Panc1 (cell line): Measurements from ENCODE around the gene GALNT10. TPM values are rescaled to one million over a fixed set of nuclear protein-coding genes. Genes with fewer than 3 reads are reported as not detected.

Source experiments
- ATAC-seq: fragments of 200-7000 bp; cut with Tn5 transposase; 2 replicates; pipeline ENCODE4 v1.9.1; 2020; ENCODE audit warnings: mild to moderate bottlenecking, moderate library complexity
- BruUV-seq: library from RNA; stranded (reverse); fragments of 400-500 nt; replicated peaks from 2 replicates; lab custom pipeline; 2021; lab: Mats Ljungman, UMichigan
- CTCF ChIA-PET: fragments of 300-600 bp; sonication (Branson Sonifier 250); formaldehyde crosslinking; loops from one replicate; lab custom pipeline; 2022; ENCODE audit warnings: antibody characterized with exemption; lab: Charles Lee
- POLR2A ChIA-PET: fragments of 300-600 bp; sonication (Branson Sonifier 250); formaldehyde crosslinking; loops from one replicate; lab custom pipeline; 2022; ENCODE audit warnings: antibody characterized with exemption; lab: Charles Lee
- DNase-seq: peaks from one replicate; pipeline ENCODE4 v3.0.0-alpha.2; 2010; ENCODE audit warnings: low read depth, low spot score
- H3K27ac ChIP-seq: 2 replicates; pipeline ENCODE4 v1.5.1; 2011; ENCODE audit warnings: mild to moderate bottlenecking, low read length, inconsistent platforms
- H3K27me3 ChIP-seq: fragments of 200-500 bp; sonication (Bioruptor generic); 2 replicates; pipeline ENCODE4 v1.6.0; 2014; ENCODE audit warnings: low read length, inconsistent platforms; ENCODE audit not compliant: control insufficient read depth, insufficient read depth
- H3K36me3 ChIP-seq: fragments of 200-500 bp; sonication (Bioruptor generic); 2 replicates; pipeline ENCODE4 v1.5.1; 2014; ENCODE audit warnings: inconsistent platforms, mild to moderate bottlenecking, low read length, moderate library complexity; ENCODE audit not compliant: control insufficient read depth, insufficient read depth
- H3K4me1 ChIP-seq: 2 replicates; pipeline ENCODE4 v1.5.1; 2011; ENCODE audit warnings: inconsistent platforms, mild to moderate bottlenecking, low read length, moderate library complexity; ENCODE audit not compliant: control insufficient read depth, insufficient read depth
- H3K4me3 ChIP-seq, 2 experiments: 2 replicates each; pipeline ENCODE4 v1.5.1; 2011 to 2012; ENCODE audit warnings: low read depth in 2 of 2, low read length in 2 of 2, mild to moderate bottlenecking in 2 of 2, inconsistent platforms in 1 of 2, moderate library complexity in 1 of 2
- H3K9me3 ChIP-seq: fragments of 200-500 bp; sonication (Bioruptor generic); 2 replicates; pipeline ENCODE4 v1.5.1; 2014; ENCODE audit warnings: low read depth, mild to moderate bottlenecking, inconsistent platforms, low read length, moderate library complexity; ENCODE audit not compliant: control insufficient read depth, insufficient read depth
- CTCF ChIP-seq: fragments of 450-650 bp; IDR thresholded peaks from 2 replicates; pipeline ENCODE4 v1.5.1; 2017; ENCODE audit warnings: mild to moderate bottlenecking
- POLR2AphosphoS5 ChIP-seq: IDR thresholded peaks from 2 replicates; pipeline ENCODE4 v1.6.1; 2012; ENCODE audit warnings: mild to moderate bottlenecking, low read depth, low read length, moderate library complexity
- SIN3A ChIP-seq: IDR thresholded peaks from 2 replicates; pipeline ENCODE4 v1.6.1; 2012; ENCODE audit warnings: low read depth, mild to moderate bottlenecking, low read length, moderate library complexity, borderline replicate concordance; ENCODE audit not compliant: insufficient read depth
- TCF7L2 ChIP-seq: IDR thresholded peaks from 2 replicates; pipeline ENCODE4 v1.6.1; 2011; ENCODE audit warnings: mild to moderate bottlenecking, low read depth, low read length, inconsistent platforms
- in situ Hi-C: cut with HindIII; loops from 2 replicates; pipeline ENCODE4 v1.10.0; 2016; ENCODE audit warnings: low sequenced_read_pairs, low pct_unique_long_range_greater_than_20kb
- intact Hi-C: fragments of 100-400 bp; cut with micrococcal nuclease; formaldehyde crosslinking; loops from one replicate; pipeline ENCODE4 v1.10.0; 2022; ENCODE audit not compliant: unreplicated experiment
- total RNA-seq: library from RNA; stranded (reverse); gene quantifications from one replicate; pipeline ENCODE4 v1.2.1, GENCODE V29; 2021; ENCODE audit not compliant: unreplicated experiment
- TF ChIP-seq, protein P1 (sequence below), 2 experiments: IDR thresholded peaks; 2 replicates each; pipeline ENCODE4 v1.6.1; 2011 to 2012; ENCODE audit warnings: low read depth in 2 of 2, control low read depth in 1 of 2, low read length in 1 of 2, mild to moderate bottlenecking in 1 of 2, moderate library complexity in 1 of 2; ENCODE audit not compliant: insufficient read depth in 1 of 2

The GALNT10 gene
- total RNA-seq, 1 experiment from 2014 or later: 50.5 TPM

DNA sequence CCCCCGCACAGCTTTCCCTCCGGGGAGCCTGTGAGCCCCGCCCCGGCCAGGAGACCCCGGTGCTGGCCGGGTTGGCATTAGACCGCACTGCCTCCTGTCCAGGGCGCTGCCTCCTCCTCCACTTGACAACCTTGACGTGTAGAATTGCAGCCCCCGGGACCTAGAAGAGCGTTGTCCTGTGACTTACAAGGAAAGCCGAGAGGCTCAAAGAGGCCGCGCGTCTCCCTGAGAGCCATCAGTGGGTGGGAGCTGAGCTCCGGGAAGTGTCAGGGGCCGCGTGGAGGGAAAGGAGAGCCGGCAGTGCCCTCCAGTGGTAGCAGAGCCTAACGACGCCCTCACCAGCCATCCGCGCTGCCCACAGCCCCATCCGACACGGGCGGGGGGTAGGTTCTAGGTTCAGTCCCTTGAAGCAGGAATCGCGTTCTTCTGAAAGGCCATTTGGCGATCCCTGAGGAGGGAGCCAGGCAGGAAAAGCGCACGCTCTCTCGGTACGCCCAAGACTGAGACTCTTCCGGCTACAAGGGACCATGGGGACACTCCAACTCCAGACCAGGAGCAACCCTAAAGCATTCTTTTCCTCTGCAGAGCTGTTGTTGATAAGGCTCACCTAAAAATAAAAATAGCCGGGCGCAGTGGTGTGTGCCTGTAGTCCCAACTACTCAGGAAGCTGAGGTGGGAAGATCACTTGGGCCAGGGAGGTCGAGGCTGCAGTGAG, 214.7 kb downstream of the GALNT10 start:
- POLR2A ChIA-PET: no interaction called here
- H3K4me3 ChIP-seq: peak overlapping the region; percentile 8 to 42; a peak in 3 of 4 replicates
- TF ChIP-seq, protein P1, sequence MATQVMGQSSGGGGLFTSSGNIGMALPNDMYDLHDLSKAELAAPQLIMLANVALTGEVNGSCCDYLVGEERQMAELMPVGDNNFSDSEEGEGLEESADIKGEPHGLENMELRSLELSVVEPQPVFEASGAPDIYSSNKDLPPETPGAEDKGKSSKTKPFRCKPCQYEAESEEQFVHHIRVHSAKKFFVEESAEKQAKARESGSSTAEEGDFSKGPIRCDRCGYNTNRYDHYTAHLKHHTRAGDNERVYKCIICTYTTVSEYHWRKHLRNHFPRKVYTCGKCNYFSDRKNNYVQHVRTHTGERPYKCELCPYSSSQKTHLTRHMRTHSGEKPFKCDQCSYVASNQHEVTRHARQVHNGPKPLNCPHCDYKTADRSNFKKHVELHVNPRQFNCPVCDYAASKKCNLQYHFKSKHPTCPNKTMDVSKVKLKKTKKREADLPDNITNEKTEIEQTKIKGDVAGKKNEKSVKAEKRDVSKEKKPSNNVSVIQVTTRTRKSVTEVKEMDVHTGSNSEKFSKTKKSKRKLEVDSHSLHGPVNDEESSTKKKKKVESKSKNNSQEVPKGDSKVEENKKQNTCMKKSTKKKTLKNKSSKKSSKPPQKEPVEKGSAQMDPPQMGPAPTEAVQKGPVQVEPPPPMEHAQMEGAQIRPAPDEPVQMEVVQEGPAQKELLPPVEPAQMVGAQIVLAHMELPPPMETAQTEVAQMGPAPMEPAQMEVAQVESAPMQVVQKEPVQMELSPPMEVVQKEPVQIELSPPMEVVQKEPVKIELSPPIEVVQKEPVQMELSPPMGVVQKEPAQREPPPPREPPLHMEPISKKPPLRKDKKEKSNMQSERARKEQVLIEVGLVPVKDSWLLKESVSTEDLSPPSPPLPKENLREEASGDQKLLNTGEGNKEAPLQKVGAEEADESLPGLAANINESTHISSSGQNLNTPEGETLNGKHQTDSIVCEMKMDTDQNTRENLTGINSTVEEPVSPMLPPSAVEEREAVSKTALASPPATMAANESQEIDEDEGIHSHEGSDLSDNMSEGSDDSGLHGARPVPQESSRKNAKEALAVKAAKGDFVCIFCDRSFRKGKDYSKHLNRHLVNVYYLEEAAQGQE (IDR thresholded peaks at IDR 0.05; ENCODE audit: insufficient read depth in 1 of 2, low read depth in 2 of 2, low read length in 1 of 2): no peak
- TF ChIP-seq SIN3A (no peak), TCF7L2 (peak; percentile 87), POLR2AphosphoS5 (no peak; the same call in 1 of the 2 replicates), CTCF (peak; percentile 91)
- no peaks in the 10 kb centered on the region for H3K27me3 ChIP-seq
- ATAC-seq: peak; percentile 96
- CTCF ChIA-PET: interaction anchor here (0.6 to 2.0 kb wide), 8 partner anchors 128 to 435 kb away, joined by 3 to 21 read pairs (median 3); partner anchors contain the start of gene GALNT10
- no peak overlapping the region for H3K27ac ChIP-seq
- no peaks in the 10 kb centered on the region for H3K4me1 ChIP-seq
- H3K9me3 ChIP-seq: no peaks in the 10 kb centered on the region
- H3K36me3 ChIP-seq: no peaks in the 10 kb centered on the region
- DNase-seq: peak; percentile 30
- in situ Hi-C loops: no loop called here
- intact Hi-C loops: loop anchor here (1.0 to 10.0 kb wide), 2 partner anchors 333 to 430 kb away; no protein-coding TSS in a partner anchor
- no TSS peak for BruUV-seq

GRCh38 chr5:154406231-154406630, 215.7 kb downstream of the GALNT10 start:
- TF ChIP-seq, protein P1 (IDR thresholded peaks at IDR 0.05; ENCODE audit: insufficient read depth in 1 of 2, low read depth in 2 of 2, low read length in 1 of 2): no peak
- TF ChIP-seq CTCF (no peak), SIN3A (no peak), POLR2AphosphoS5 (no peak), TCF7L2 (no peak)
- no peak overlapping the region for H3K4me3 ChIP-seq
- DNase-seq: no peak
- H3K27me3 ChIP-seq: no peaks in the 10 kb centered on the region
- H3K36me3 ChIP-seq: no peaks in the 10 kb centered on the region
- POLR2A ChIA-PET: no interaction called here
- BruUV-seq: no TSS peak
- in situ Hi-C loops: no loop called here
- intact Hi-C loops: loop anchor here (10.0 kb wide), 1 partner anchor 431 kb away; no protein-coding TSS in a partner anchor
- no peaks in the 10 kb centered on the region for H3K4me1 ChIP-seq
- CTCF ChIA-PET: interaction anchor here (0.7 to 2.0 kb wide), 3 partner anchors 208 to 334 kb away, joined by 5 to 21 read pairs (median 6); partner anchors contain the start of gene GALNT10
- H3K9me3 ChIP-seq: no peaks in the 10 kb centered on the region
- no peak for ATAC-seq
- H3K27ac ChIP-seq: no peak overlapping the region
